K562 (cell line): ENCODE results near the gene POLR3GL. TPM values are rescaled to one million over a fixed set of nuclear protein-coding genes. Genes with fewer than 3 reads are reported as not detected.
A peak's percentile ranks its signal among the peaks of the same experiment; 100 is the strongest.

Experiments
- AFF1 ChIP-seq, 2 experiments: fragments of 450-650 bp; IDR thresholded peaks; 2 replicates each; pipeline ENCODE4 v1.6.1; 2018; ENCODE audit warnings: mild to moderate bottlenecking in 2 of 2, low read depth in 1 of 2; ENCODE audit not compliant: partially characterized antibody in 2 of 2
- ERF ChIP-seq: fragments of 450-650 bp; formaldehyde crosslinking; IDR thresholded peaks from 2 replicates; pipeline ENCODE4 v1.4.0; 2020; ENCODE audit warnings: mild to moderate bottlenecking, mixed read lengths
- ETS1 ChIP-seq: conservative IDR thresholded peaks from 2 replicates; pipeline ENCODE4 v1.6.1; 2011; ENCODE audit warnings: low read depth, mild to moderate bottlenecking, low read length; ENCODE audit not compliant: control insufficient read depth
- FOSL1 ChIP-seq: fragments of 200-800 bp; sonication (Bioruptor generic); conservative IDR thresholded peaks from 2 replicates; pipeline ENCODE4 v1.6.1; 2016; ENCODE audit warnings: missing genetic modification characterization, missing compliant biosample characterization
- HDAC2 ChIP-seq: fragments of 450-650 bp; IDR thresholded peaks from 2 replicates; pipeline ENCODE4 v1.6.1; 2016; ENCODE audit warnings: mild to moderate bottlenecking
- HDAC8 ChIP-seq: fragments of 450-650 bp; IDR thresholded peaks from 2 replicates; pipeline ENCODE4 v1.6.1; 2016; ENCODE audit warnings: mild to moderate bottlenecking, missing genetic modification characterization, moderate library complexity, missing compliant biosample characterization
- KDM1A ChIP-seq, 2 experiments: fragments of 450-650 bp; IDR thresholded peaks; 2 replicates each; pipeline ENCODE4 v1.6.1; 2016; ENCODE audit warnings: mild to moderate bottlenecking in 2 of 2
- OTX1 ChIP-seq: fragments of 450-650 bp; formaldehyde crosslinking; IDR thresholded peaks from 2 replicates; pipeline ENCODE4 v1.4.0; 2022; ENCODE audit warnings: mild to moderate bottlenecking
- PCBP2 ChIP-seq: fragments of 200-400 bp; formaldehyde crosslinking; IDR thresholded peaks from 2 replicates; pipeline ENCODE4 v1.6.1; 2018; ENCODE audit warnings: low read length, low read depth, mild to moderate bottlenecking, moderate library complexity; ENCODE audit not compliant: poor library complexity, severe bottlenecking
- RBBP5 ChIP-seq: fragments of 200-600 bp; sonication (generic); IDR thresholded peaks from 2 replicates; pipeline ENCODE4 v1.6.1; 2012; ENCODE audit warnings: borderline replicate concordance, mild to moderate bottlenecking, low read length, control low read depth, inconsistent platforms; ENCODE audit not compliant: insufficient read depth, poor library complexity, severe bottlenecking
- SAP30 ChIP-seq: fragments of 200-600 bp; sonication (generic); IDR thresholded peaks from 2 replicates; pipeline ENCODE4 v1.6.1; 2012; ENCODE audit warnings: borderline replicate concordance, low read depth, mild to moderate bottlenecking, moderate library complexity, low read length, control low read depth, inconsistent platforms; ENCODE audit not compliant: insufficient read depth, poor library complexity, severe bottlenecking
- THRAP3 ChIP-seq: fragments of 450-650 bp; IDR thresholded peaks from 2 replicates; pipeline ENCODE4 v1.6.1; 2016; ENCODE audit warnings: mild to moderate bottlenecking, inconsistent platforms, borderline replicate concordance
- TRIM25 ChIP-seq: fragments of 450-650 bp; IDR thresholded peaks from 2 replicates; pipeline ENCODE4 v1.7.0; 2016; ENCODE audit warnings: borderline replicate concordance
- ZBTB26 ChIP-seq: fragments of 450-650 bp; formaldehyde crosslinking; IDR thresholded peaks from 2 replicates; pipeline ENCODE4 v1.4.0; 2022; ENCODE audit warnings: missing genetic modification characterization
- ZBTB7A ChIP-seq: IDR thresholded peaks from 2 replicates; pipeline ENCODE4 v1.6.1; 2011; ENCODE audit warnings: low read depth, mild to moderate bottlenecking, low read length, moderate library complexity, borderline replicate concordance; ENCODE audit not compliant: control insufficient read depth
- ZKSCAN8 ChIP-seq: fragments of 200-800 bp; sonication (Bioruptor generic); IDR thresholded peaks from 2 replicates; pipeline ENCODE4 v1.6.1; 2016; ENCODE audit warnings: missing genetic modification characterization, missing compliant biosample characterization
- ZNF589 ChIP-seq: fragments of 200-800 bp; sonication (Bioruptor generic); IDR thresholded peaks from 2 replicates; pipeline ENCODE4 v1.6.1; 2016; ENCODE audit warnings: low read depth, missing genetic modification characterization, missing compliant biosample characterization
- ZNF695 ChIP-seq: fragments of 450-650 bp; formaldehyde crosslinking; IDR thresholded peaks from 2 replicates; pipeline ENCODE4 v1.4.0; 2020; ENCODE audit warnings: mild to moderate bottlenecking, moderate library complexity
- polyA plus RNA-seq, 8 experiments: library from polyadenylated mRNA; depleted of rRNA in 4 of 8; stranded (reverse) in 5 of 8; unstranded in 3 of 8; fragments of >200 nt; fragmentation: Nextera tagmentation in 2 of 8; fragmentation: Illumina TruSeq in 1 of 8; extraction: Ambion mirVana in 2 of 8; extraction: Trizol in 1 of 8; gene quantifications; 2 replicates each; pipeline versions ENCODE4 v1.2.1 to v1.2.3, GENCODE V29; 2011 to 2014; ENCODE audit warnings: inconsistent platforms in 1 of 8, missing spikeins in 1 of 8
- total RNA-seq, 7 experiments: library from RNA; depleted of rRNA in 6 of 7; stranded (reverse); fragments of >200 nt in 6 of 7; fragmentation: Illumina TruSeq in 2 of 7; extraction: Trizol in 2 of 7; gene quantifications; 2 replicates each; pipeline versions ENCODE4 v1.2.1 to v1.2.3, GENCODE V29; 2011 to 2021; ENCODE audit warnings: low replicate concordance in 1 of 7

The POLR3GL gene
- total and polyA plus RNA-seq, 9 of the 15 experiments (the other 6 are each of a cell fraction or from before 2014, with no cell fraction given): 14.6 to 48.4 (median 38.2) TPM

GRCh38 chr1:145995964-145996432 lies 31.5 kb downstream of the POLR3GL start (continued):
- TF ChIP-seq AFF1 (IDR thresholded peaks at IDR 0.05; ENCODE audit: low read depth in 1 of 2, partially characterized antibody in 2 of 2): peak; percentile 91 to 99
- peak; percentile 50; the same call in 1 of the 2 replicates for TF ChIP-seq ETS1
- no peak for TF ChIP-seq PCBP2
- TF ChIP-seq HDAC2: no peak
- TF ChIP-seq ZBTB26 (CRISPR knock-in tag): peak; percentile 26; the same call in 1 of the 2 replicates
- TF ChIP-seq RBBP5: peak; percentile 65
- 0 out of 4 replicates have a peak, but pooled peaks of 1 of the 2 experiments have one; percentile 3 for TF ChIP-seq KDM1A (IDR thresholded peaks at IDR 0.05)
- no peak for TF ChIP-seq HDAC8 (tag)
- peak; percentile 78 for TF ChIP-seq ZBTB7A
- no peak for TF ChIP-seq ZKSCAN8 (CRISPR knock-in tag)
- 0 out of 2 replicates have a peak, but pooled peaks have one; percentile 49 for TF ChIP-seq ZNF695 (CRISPR knock-in tag)
- peak; percentile 11 for TF ChIP-seq SAP30
- TF ChIP-seq ZNF589 (CRISPR knock-in tag): no peak
- TF ChIP-seq THRAP3: peak; percentile 98
- peak; percentile 70; the same call in 1 of the 2 replicates for TF ChIP-seq ERF
- TF ChIP-seq TRIM25: 0 out of 2 replicates have a peak, but pooled peaks have one; percentile 11
- peak; percentile 44; the same call in 1 of the 2 replicates for TF ChIP-seq OTX1 (CRISPR knock-in tag)
- no peak for TF ChIP-seq FOSL1 (tag)
